HG03558 (cell line): ENCODE measurements around the gene RBBP6.
"Not testable (repeated sequence)": the region's sequence is repeated elsewhere in the genome, so short reads cannot be mapped to it uniquely, and the experiment has no call there.

Experiments
- ATAC-seq: cut with Tn5 transposase; IDR thresholded peaks from one replicate; pipeline ENCODE4 v1.9.1; 2021; ENCODE audit warnings: moderate number of reproducible peaks; ENCODE audit not compliant: unreplicated experiment; ENCODE audit errors: extremely low read depth

Gene RBBP6, protein sequence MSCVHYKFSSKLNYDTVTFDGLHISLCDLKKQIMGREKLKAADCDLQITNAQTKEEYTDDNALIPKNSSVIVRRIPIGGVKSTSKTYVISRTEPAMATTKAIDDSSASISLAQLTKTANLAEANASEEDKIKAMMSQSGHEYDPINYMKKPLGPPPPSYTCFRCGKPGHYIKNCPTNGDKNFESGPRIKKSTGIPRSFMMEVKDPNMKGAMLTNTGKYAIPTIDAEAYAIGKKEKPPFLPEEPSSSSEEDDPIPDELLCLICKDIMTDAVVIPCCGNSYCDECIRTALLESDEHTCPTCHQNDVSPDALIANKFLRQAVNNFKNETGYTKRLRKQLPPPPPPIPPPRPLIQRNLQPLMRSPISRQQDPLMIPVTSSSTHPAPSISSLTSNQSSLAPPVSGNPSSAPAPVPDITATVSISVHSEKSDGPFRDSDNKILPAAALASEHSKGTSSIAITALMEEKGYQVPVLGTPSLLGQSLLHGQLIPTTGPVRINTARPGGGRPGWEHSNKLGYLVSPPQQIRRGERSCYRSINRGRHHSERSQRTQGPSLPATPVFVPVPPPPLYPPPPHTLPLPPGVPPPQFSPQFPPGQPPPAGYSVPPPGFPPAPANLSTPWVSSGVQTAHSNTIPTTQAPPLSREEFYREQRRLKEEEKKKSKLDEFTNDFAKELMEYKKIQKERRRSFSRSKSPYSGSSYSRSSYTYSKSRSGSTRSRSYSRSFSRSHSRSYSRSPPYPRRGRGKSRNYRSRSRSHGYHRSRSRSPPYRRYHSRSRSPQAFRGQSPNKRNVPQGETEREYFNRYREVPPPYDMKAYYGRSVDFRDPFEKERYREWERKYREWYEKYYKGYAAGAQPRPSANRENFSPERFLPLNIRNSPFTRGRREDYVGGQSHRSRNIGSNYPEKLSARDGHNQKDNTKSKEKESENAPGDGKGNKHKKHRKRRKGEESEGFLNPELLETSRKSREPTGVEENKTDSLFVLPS (N-terminal part only)

DNA sequence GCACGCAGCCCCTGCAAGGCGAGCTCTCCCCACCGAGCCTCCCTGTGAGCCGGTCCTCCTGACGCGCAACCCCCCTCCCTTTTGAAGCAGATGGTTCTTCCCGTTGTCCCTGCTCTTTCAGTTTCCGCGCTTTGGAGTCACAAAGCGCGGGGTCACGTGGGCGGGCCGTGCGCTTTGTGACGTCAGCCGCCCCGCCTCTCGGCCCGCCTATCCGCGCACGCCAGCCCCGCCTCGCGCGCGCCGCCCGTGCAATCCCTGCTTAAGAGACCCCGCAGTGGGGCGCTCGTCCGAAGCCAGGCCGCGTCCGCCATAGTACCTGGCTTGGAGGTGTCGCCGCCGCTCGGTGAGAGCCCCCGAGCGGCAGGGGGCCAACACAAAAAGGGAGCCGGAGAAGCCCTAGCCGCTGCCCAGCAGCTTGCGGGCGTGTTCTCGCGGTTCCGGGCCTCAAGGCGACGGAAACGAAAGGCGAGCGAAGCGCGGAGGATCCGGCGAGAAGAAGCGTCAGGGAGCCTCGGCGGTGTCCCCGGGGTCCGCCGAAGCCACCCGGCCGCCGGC is at the start of gene RBBP6:
TSS of gene RBBP6 (plus strand) at position 272 of the 555 bp plus-strand sequence. CDS start 1,061 bp downstream, outside the sequence.
- peak; percentile 60 for ATAC-seq

DNA sequence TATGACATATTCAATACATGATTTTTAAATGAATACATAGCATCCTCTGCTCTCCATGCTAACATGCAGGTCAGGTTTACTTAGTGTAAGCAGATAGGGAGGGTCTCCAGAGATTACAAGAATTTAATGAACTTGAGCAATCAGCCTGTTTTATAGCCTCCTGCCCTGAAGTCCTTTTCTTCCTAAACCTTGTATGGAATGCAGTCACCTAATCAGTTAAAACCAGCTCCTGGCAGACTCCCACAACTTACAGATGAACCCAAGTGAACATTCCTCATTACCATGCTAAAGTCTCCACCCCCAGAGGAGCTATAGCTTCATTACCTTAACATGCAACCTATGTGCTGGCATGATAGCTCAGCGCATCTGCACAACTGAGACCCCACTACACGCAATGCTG is 48.5 kb upstream of the RBBP6 start:
- ATAC-seq, result no peak

DNA sequence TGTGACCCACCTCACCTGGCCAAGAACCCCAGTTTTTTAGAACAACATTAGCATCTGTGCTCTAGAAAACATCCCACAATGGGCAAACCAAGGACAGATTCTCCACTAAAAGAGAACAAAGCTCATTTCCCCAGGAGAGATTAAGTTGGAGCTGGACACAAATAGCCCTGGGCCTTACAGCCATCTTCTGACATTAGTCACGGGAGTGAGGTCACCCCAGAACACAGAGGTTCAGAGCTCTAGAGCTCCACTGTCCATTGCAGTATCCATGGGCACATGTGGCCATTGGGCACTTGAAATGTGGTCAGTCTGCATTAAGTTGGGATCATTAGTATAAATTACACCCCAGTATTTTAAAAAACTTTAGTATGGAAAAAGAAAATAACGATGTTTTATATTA is 47.6 kb upstream of the RBBP6 start:
- no peak for ATAC-seq

DNA sequence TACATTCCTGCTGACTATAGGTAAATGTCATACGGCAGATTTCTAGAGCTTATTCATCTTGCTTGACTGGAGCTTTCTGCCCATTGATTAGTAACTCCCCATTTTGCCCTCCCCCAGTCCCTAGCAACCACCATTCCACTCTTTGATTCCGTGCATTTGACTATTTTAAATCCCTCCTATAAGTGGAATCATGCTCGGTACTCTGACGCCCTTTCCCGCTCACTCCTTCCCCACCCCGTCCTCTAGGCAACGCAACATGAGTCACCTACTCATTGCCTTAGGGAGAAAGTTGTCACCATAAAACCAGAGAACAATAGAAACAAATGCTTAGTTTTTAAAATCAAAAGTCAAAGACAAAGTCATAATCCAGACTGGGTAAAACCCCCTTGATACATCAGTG is 45.5 kb upstream of the RBBP6 start:
- ATAC-seq, result no peak

DNA sequence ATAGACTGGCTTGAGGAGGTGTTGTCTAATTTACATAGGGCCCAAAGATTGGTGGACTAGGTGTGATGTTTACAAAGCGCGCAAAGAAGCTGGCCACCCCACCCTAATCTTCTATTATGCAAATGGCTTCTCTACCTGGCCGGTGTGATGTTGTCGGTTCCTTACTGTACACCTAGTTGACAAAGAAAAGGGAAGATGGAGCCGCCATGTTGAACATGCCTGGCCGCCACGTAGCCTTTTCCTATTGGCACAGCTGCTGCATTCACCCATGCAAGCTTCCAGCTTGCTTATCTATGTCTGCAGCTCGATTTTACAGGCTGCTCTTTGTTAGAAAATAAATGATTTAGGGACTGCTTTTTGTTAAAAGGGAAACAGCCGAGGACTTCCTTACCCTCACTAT is 44.2 kb upstream of the RBBP6 start:
- not testable (repeated sequence) for ATAC-seq

DNA sequence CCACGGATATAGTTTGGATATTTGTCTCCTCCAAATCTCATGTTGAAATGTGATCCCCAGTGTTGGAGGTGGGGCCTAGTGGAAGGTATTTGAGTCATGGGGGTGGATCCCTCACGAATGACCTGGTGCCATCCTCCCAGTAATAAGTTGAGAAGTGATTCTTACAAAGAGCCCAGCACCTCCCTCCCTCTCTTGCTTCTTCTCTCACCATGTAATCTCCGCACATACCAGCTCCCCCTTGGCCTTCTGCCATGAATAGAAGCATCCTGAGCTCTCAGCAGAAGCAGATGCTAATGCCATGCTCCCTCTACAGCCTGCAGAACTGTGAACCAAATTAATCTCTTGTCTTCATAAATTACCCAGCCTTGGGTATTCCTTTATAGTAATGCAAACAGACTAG is 41.9 kb upstream of the RBBP6 start:
- no peak for ATAC-seq

DNA sequence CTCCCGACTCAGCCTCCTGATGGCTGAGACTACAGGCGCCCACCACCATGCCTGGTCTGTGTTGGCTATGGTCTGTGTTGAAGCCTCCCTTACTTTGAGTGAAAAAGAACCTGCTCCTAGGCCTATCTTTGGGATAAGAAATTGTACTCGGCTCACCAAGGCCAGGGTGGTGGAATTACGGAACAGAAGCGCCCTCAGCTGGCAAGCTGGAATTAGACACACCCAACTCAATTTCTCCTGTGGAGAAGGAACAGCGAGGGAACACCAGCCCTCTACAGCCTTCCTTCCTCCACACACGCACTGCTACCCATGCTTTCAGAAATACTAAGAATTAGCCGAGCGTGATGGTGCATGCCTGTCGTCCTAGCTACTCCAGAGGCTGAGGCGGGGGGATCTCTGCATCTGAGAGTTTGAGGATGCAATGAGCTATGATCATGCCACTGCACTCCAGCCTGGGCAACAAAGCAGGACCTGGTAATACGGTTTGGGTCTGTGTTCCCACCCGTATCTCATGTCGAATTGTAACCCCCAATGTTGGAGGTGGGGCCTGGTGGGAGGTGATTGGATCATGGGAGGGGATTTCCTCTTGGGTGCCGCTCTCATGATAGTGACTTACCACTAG is 40.1 kb upstream of the RBBP6 start:
- ATAC-seq, result no peak

DNA sequence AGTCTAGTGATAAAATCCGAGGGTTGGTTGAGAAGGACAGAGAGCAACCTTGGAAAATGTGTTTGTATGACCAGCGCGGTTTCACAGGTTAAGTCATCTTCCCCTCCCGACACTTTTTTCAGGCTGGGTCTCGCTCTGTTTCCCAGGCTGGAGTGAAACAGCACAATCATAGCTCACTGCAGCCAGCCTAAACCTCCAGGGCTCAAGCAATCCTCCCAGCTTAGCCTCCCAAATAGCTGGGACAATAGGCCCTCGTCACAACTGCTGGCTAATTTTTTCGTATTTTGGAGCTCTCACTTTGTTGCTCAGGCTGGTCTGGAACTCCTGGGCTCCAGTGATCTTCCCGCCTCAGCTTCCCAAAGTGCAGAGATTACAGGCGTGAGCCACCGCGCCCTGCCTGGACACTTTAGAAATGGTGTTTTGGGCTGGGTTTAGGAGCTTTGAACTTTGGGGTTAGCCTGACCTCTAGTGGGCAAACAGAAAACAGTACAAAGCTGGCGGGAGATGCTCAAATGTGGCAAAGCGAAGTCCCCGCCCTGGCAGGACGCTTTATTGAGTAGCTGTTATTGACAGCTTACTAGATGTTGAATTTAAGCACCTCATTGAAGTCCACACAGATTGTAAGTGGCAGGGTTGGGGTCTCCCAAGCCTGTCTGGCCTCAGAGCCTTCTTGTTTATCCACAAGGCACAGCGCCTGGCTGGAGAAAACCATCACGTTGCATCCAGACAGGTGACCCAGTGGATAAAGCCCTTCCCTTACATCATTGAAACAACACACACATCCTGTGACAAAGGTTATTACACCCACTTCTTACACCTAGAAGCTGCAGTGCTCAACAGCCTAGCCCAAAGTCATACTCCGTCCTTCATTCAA is 34.7 kb upstream of the RBBP6 start:
- ATAC-seq, result no peak

DNA sequence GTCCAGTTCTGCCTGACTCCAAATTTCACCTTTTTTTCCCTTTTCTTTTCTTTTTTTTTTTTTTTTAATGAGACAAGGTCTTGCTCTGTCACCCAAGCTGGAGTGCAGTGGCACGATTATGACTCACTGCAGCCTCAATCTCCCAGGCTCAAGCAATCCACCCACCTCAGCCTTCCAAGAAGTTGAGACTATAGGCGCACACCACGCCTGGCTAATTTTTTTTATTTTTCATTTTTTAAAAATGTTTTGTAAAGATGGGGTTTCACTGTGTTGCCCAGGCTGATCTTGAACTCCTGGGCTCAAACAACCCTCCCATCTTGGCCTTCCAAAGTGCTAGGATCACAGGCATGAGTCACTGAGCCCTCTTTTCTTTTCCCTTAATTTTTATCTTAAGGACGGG is 33.4 kb upstream of the RBBP6 start:
- ATAC-seq, result no peak

DNA sequence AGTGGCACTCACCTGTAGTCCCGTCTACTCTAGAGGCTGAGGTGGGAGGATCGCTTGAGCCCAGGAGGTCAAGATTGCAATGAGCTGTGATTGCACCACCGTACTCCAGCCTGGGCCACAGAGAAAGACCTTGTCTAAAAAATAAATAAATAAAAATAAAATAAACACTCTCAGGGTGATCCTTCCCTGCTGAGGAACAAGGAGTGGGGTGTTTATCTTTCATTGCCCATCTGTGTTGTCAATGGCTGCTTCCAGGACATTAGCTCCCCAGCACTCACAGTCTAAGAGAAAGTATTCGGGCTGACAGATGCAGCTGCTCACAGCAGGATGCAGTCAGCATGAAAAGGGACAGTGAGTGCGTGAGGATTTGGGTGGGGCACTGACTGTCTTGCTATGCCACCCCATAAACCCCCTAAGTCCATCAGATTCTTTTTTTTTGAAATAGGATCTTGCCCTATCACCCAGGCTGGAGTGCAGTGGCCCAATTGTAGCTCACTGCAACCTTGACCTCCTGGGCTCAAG is 31.3 kb upstream of the RBBP6 start:
- ATAC-seq, result no peak

DNA sequence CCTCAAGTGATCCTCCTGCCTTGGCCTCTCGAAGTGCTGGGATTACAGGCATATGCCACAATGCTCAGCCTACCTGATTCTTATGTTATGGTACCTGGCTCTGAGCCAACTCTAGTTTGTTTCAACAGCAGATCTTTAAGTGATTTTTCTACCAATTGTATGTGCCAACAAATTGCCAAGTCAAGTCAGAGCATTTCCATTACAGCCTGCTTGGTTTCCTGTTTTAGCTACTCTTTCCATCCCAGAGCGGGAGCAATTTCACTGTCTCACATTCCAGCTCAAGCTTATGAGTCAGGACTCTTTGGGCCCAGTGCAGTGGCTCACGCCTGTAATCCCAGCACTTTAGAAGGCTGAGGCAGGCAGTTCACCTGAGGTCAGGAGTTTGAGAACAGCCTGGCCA is 30.8 kb upstream of the RBBP6 start:
- ATAC-seq, result no peak

DNA sequence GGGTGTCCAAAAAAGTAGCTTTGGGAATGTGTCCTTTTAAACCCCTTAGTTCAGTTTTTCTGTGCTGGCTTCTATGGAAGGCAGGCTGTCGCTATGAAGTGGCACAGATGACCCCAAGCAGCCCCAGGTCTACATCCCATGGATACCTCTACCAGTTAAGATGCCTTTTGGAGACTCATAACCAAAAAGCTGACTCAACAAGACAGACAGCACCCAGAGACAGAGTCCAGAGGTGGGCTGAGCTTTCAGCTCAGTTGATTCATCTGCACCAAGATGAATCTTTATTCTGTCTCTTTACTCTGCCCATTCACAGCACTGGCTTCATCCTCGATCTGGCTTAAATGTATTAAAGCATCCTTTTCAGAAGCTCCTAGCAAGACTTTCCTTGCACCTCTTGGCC is 29.8 kb upstream of the RBBP6 start:
- ATAC-seq, result no peak

DNA sequence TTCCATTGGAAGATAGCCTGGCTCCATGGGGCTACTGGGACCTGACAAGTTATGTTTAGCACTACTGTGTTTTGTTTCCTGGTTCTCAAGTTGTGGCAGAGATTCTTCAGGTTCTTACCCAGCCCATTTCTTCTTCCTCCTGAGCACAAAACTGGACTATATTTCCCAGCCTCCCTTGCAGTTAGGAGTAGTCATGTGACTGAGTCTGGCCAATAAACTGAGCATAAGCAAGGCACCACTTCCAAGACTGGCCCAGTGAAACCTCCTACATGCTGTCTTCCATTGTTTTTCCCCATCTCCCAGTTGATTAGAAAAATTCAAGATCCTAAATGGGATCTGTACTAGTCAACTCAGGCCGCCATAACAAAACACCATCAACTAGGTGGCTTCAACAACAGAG is 28.2 kb upstream of the RBBP6 start:
- no peak for ATAC-seq

DNA sequence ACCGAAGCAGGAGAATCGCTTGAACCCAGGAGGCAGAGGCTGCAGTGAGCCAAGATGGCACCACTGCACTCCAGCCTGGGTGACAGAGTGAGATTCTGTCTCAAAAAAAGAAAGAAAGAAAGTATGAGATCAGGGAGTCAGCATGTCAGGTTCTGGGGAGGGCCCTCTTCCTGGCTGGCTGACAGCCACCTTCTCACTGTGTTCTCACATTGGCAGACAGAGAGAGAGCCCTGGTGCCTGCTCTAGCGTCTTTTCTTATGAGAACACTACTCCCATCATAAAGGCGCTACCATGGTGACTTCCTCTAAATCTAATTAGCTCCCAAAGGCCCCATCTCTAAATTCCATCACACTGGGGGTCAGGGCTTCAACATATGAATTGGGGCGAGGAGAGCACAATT is 27.6 kb upstream of the RBBP6 start:
- ATAC-seq, result no peak

DNA sequence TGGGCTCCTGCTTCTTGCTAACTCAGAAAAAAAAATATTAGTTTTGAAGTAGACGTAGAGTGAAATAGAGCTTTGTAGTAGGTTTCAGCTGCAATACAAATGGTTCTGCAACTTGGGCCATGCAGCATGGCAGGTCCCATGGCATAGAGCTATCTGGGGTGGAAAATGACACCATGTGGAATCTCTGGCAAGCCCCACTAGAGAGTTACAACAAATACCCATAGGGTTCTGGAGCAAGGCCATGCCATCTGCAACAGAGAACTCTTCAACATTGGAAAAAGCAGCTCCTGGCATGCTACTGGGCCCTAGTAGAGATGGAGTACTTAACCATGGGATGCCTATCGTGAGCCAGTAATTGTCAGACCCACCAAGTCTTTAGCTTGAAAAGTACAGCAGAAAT is 25.3 kb upstream of the RBBP6 start:
- no peak for ATAC-seq

DNA sequence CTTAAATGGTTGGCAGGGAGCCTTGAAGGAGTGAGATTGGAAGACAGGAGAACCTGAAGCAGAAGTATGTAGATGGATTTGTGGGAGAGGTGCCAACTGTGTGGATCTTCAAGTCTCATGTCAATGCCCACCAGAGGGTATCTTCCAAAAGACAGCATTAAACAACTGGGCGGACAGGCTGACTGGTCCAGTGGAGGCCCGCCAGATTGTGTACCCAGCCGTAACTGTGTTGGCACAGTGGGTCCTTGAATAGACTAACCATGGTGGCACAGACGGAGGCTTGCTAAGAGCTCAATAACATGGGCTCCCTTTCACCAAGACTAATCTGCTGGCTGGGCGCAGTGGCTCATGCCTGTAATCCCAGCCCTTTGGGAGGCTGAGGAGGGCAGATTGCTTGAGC is 24.2 kb upstream of the RBBP6 start:
- no peak for ATAC-seq

DNA sequence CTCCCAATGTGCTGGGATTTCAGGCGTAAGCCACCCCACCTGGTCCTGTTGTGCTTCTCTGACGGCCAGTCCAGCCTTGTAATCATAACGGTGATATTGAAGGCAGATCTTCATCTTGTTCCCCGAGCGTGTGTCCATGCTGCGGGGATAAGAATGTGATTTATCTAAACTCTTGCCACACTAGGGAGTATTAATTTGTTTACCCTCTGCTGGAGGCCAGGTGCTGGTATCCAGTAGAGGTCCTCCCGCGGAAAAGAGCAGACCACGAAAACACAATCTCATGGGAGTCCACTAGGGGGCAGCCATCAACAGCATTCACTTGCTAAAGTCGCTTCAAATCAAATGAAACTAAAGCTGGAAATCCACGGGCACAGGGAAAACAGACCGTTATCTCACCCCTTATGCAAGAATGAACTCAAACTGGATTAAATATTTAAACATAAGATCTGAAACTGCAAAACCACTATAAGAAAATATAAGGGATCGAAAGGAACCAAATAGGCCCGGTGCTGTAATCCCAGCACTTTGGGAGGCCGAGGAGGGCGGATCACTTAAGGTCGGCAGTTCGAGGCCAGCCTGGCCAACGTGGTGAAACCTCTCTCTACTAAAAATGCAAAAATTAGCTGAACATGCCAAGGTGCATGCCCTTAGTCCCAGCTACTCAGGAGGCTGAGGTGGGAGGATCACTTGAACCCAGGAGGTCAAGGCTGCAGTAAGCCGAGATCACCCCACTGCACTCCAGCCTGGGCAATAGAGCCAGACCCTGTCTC is 22.3 kb upstream of the RBBP6 start:
- no peak for ATAC-seq

DNA sequence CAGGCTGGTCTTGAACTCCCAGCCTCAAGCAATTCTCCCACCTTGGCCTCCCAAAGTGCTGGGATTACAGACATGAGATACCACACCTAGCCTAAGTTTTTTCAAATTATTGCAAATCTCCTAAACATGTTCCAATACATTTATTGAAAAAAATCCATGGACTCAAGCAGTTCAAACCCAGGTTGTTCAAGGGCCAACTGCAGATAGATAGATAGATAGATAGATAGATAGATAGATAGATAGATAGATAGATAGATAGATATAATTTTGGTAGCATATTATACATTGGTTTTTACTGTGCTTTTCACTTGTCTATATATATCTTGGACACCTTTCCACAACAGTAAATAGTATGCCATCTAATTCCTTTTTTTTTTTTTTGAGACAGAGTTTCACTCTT is 20.9 kb upstream of the RBBP6 start:
- no peak for ATAC-seq

DNA sequence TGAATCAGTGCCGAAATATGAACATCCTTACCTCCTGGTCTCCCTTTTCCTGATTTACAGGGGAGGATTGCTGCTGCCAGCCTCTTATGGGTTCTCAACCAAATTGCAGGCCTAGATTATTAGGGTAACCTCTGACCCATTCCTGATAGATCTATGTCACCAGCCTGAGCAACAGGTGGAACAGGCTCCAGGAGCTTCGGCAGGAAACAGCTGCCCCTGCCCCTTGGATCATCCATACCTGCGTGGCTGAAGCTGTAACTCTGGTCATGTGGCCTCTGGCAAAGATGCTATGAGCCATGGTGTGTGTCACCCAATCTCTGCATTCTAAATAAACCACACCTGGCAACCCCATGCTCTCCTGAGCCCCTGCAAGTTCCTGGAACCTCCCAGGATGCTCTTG is 18.4 kb upstream of the RBBP6 start:
- ATAC-seq, result no peak
